ENCODE data around the gene ANKRD52.

The ANKRD52 gene

GRCh38 chr12:56304276-56304675, 46.1 kb upstream of the ANKRD52 start:
- H3K4me1 ChIP-seq (ENCODE audit: insufficient read depth, low read length): peaks cover 22% of the 10 kb centered on the region
- H3K4me2 ChIP-seq (ENCODE audit: insufficient read depth, low read length): no peak overlapping the region
- TF ChIP-seq CTCF (IDR thresholded peaks at IDR 0.05; ENCODE audit: borderline replicate concordance, extremely low read depth, low read length, poor library complexity, severe bottlenecking) (no peak), EZH2 (IDR thresholded peaks at IDR 0.05; ENCODE audit: borderline replicate concordance, low read depth, low read length, severe bottlenecking) (no peak)
- no peak overlapping the region for H3K9ac ChIP-seq (ENCODE audit: low read depth, low read length)
- peaks cover 18% of the 10 kb centered on the region for H3K36me3 ChIP-seq (ENCODE audit: insufficient read depth, low read length)
- H3K27ac ChIP-seq (ENCODE audit: low read length): no peak overlapping the region
- H3K4me3 ChIP-seq (ENCODE audit: low read depth in 1 of 2, low read length in 2 of 2): no peak overlapping the region
- DNase-seq (no peak), ATAC-seq (ENCODE audit: insufficient read depth, low read depth) (no peak)
- no peak overlapping the region for H2AFZ ChIP-seq (ENCODE audit: low read depth, low read length)
- H3K79me2 ChIP-seq (ENCODE audit: insufficient read depth, low read length): peaks cover 25% of the 10 kb centered on the region
- no peaks in the 10 kb centered on the region for H3K27me3 ChIP-seq (ENCODE audit: insufficient read depth, low read length, poor library complexity)
- no peaks in the 10 kb centered on the region for H3K9me3 ChIP-seq (ENCODE audit: insufficient read depth, low read length, severe bottlenecking)
- peaks cover 4% of the 10 kb centered on the region; the same call in 1 of the 2 replicates for H4K20me1 ChIP-seq (ENCODE audit: insufficient read depth, low read length)

GRCh38 chr12:56300644-56301464, 42.7 kb upstream of the ANKRD52 start:
- Histone ChIP-seq H3K79me2 (ENCODE audit: insufficient read depth, low read length) (peaks cover 59% of the 10 kb centered on the region), H3K9me3 (ENCODE audit: insufficient read depth, low read length, severe bottlenecking) (no peaks in the 10 kb centered on the region), H3K27ac (ENCODE audit: low read length) (peak overlapping the region; percentile 92), H3K4me3 (ENCODE audit: low read depth in 1 of 2, low read length in 2 of 2) (peak overlapping the region; percentile 75 to 91), H3K4me1 (ENCODE audit: insufficient read depth, low read length) (peaks cover 56% of the 10 kb centered on the region), H3K9ac (ENCODE audit: low read depth, low read length) (peak overlapping the region; percentile 84), H4K20me1 (ENCODE audit: insufficient read depth, low read length) (peaks cover 23% of the 10 kb centered on the region; the same call in 1 of the 2 replicates), H3K36me3 (ENCODE audit: insufficient read depth, low read length) (peaks cover 27% of the 10 kb centered on the region), H3K27me3 (ENCODE audit: insufficient read depth, low read length, poor library complexity) (no peaks in the 10 kb centered on the region), H2AFZ (ENCODE audit: low read depth, low read length) (peak overlapping the region; percentile 91), H3K4me2 (ENCODE audit: insufficient read depth, low read length) (peak overlapping the region; percentile 80)
- TF ChIP-seq EZH2 (IDR thresholded peaks at IDR 0.05; ENCODE audit: borderline replicate concordance, low read depth, low read length, severe bottlenecking) (no peak), CTCF (IDR thresholded peaks at IDR 0.05; ENCODE audit: borderline replicate concordance, extremely low read depth, low read length, poor library complexity, severe bottlenecking) (no peak)
- ATAC-seq (ENCODE audit: insufficient read depth, low read depth) (peak; percentile 5), DNase-seq (no peak)

GRCh38 chr12:56299853-56300643, 41.9 kb upstream of the ANKRD52 start, which contains the start of gene CS:
Gene CS (minus strand): TSS chr12:56300330. CDS start chr12:56300201, 129 bp downstream.
- H3K36me3 ChIP-seq (ENCODE audit: insufficient read depth, low read length): peaks cover 28% of the 10 kb centered on the region

More at GRCh38 chr12:56299853-56300643, 41.9 kb upstream of the ANKRD52 start, which contains the start of gene CS:
- peaks cover 66% of the 10 kb centered on the region for H3K79me2 ChIP-seq (ENCODE audit: insufficient read depth, low read length)
- H3K4me2 ChIP-seq (ENCODE audit: insufficient read depth, low read length): peak within 1 kb of the TSS; percentile 80
- ATAC-seq (ENCODE audit: insufficient read depth, low read depth): peak; percentile 94
- H3K4me1 ChIP-seq (ENCODE audit: insufficient read depth, low read length): peaks cover 56% of the 10 kb centered on the region
- DNase-seq: peak; percentile 99
- H2AFZ ChIP-seq (ENCODE audit: low read depth, low read length): peak within 1 kb of the TSS; percentile 91
- H3K9ac ChIP-seq (ENCODE audit: low read depth, low read length): peak within 1 kb of the TSS; percentile 84
- H3K27ac ChIP-seq (ENCODE audit: low read length): peak within 1 kb of the TSS; percentile 92
- peak within 1 kb of the TSS; percentile 75 to 91 for H3K4me3 ChIP-seq (ENCODE audit: low read depth in 1 of 2, low read length in 2 of 2)
- no peaks in the 10 kb centered on the region for H3K9me3 ChIP-seq (ENCODE audit: insufficient read depth, low read length, severe bottlenecking)
- peaks cover 23% of the 10 kb centered on the region; the same call in 1 of the 2 replicates for H4K20me1 ChIP-seq (ENCODE audit: insufficient read depth, low read length)
- TF ChIP-seq EZH2 (IDR thresholded peaks at IDR 0.05; ENCODE audit: borderline replicate concordance, low read depth, low read length, severe bottlenecking) (no peak), CTCF (IDR thresholded peaks at IDR 0.05; ENCODE audit: borderline replicate concordance, extremely low read depth, low read length, poor library complexity, severe bottlenecking) (no peak)
- H3K27me3 ChIP-seq (ENCODE audit: insufficient read depth, low read length, poor library complexity): no peaks in the 10 kb centered on the region

All from DND-41 (cell line).